Measurements from ENCODE around the gene SCNN1B. TPM values are rescaled to one million over a fixed set of nuclear protein-coding genes. Genes with fewer than 3 reads are reported as not detected.

Gene SCNN1B
- polyA plus RNA-seq, 1 experiment = not detected

DNA sequence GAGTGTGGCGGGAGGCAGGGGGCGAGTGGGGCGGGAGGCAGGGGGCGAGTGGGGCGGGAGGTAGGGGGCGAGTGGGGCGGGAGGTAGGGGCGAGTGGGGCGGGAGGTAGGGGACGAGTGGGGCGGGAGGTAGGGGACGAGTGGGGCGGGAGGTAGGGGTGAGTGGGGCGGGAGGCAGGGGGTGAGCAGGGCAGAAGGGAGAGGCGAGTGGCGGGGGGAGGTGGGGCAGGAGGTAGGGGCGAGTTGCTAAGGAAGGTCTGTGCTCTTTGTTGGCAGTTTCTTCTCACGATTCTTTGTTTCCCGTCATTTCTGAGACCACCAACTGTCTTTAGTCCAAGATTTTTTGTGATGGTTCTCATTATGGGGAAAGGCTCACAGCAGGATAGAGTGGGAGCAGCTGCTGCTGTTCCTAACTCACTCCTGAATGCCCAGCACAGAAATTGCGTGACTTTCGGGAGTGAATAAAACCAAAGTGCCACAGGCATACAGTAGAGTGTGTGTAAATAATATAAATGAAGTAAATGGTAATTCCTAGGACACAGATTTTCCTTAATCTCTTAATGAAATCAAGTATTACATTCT, 106.2 kb downstream of the SCNN1B start:
- TF ChIP-seq, protein P1, sequence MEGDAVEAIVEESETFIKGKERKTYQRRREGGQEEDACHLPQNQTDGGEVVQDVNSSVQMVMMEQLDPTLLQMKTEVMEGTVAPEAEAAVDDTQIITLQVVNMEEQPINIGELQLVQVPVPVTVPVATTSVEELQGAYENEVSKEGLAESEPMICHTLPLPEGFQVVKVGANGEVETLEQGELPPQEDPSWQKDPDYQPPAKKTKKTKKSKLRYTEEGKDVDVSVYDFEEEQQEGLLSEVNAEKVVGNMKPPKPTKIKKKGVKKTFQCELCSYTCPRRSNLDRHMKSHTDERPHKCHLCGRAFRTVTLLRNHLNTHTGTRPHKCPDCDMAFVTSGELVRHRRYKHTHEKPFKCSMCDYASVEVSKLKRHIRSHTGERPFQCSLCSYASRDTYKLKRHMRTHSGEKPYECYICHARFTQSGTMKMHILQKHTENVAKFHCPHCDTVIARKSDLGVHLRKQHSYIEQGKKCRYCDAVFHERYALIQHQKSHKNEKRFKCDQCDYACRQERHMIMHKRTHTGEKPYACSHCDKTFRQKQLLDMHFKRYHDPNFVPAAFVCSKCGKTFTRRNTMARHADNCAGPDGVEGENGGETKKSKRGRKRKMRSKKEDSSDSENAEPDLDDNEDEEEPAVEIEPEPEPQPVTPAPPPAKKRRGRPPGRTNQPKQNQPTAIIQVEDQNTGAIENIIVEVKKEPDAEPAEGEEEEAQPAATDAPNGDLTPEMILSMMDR (IDR thresholded peaks at IDR 0.05; ENCODE audit: low read depth, low read length) = no peak

DNA sequence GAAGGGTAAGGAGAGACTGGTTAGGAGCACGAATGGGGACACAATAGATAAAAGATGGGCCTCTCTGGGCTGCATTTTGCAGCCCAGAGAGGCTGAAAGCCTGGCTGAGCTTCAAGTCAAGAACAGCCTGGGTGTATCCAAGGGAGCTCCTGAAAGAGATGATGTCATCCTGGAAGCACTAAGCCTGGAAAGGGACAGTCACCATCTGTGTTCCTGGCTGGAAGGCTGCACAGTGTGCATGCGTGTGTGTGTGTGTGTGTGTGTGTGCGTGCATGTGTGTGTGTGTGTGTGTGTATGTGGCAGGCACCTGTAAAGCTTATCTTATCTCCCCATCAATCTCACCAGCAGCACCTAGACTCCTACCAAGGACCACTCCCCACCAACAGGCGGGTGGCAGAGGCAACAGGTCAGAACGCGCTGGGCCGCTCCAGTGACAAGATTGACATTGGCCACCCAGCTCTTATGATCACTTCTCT, 106.8 kb downstream of the SCNN1B start:
- CTCF ChIA-PET = interaction anchor here (4.6 kb wide), 1 partner anchor 26 kb away, joined by 24 read pairs; no protein-coding TSS in a partner anchor
- no peak for DNase-seq (ENCODE audit: low read depth, low spot score)
- TF ChIP-seq, protein P1 (IDR thresholded peaks at IDR 0.05; ENCODE audit: low read depth, low read length) = no peak
- H3K4me3 ChIP-seq (ENCODE audit: low read depth, low read length) = no peak overlapping the region
- no peak overlapping the region for H3K27ac ChIP-seq (ENCODE audit: low read depth, low read length)
- no peaks in the 10 kb centered on the region for H3K9me3 ChIP-seq (ENCODE audit: control insufficient read depth, insufficient read depth, low read length)
- no peaks in the 10 kb centered on the region for H3K27me3 ChIP-seq (ENCODE audit: control insufficient read depth, insufficient read depth, low read length)
- POLR2A ChIA-PET = no interaction called here

More for the DNA sequence above, 106.2 kb downstream of the SCNN1B start:
- no peak for DNase-seq (ENCODE audit: low read depth, low spot score)
- CTCF ChIA-PET = interaction anchor here (4.6 kb wide), 1 partner anchor 26 kb away, joined by 24 read pairs; no protein-coding TSS in a partner anchor
- Histone ChIP-seq H3K27ac (ENCODE audit: low read depth, low read length) (no peak overlapping the region), H3K9me3 (ENCODE audit: control insufficient read depth, insufficient read depth, low read length) (no peaks in the 10 kb centered on the region), H3K4me3 (ENCODE audit: low read depth, low read length) (no peak overlapping the region), H3K27me3 (ENCODE audit: control insufficient read depth, insufficient read depth, low read length) (no peaks in the 10 kb centered on the region)
- POLR2A ChIA-PET = no interaction called here

DNA sequence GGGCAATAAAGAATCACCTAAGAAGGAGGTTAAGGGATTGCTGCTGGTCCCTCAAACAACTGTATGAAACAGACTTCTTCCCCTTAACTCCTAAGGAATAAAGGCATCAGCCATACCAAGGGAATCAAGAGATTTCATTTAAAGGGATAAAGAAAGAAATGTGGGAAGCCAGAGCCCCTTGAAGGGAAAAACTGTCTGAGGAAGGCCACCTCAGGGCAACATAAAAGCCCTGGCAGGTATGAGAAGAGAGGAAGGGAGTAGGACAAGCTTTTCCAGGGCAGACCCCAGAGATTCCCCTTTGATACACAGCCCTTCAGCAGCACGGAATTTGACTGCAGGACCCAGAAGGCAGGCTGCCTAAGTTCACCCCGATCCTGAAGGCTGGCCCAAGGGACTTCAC, 107.4 kb downstream of the SCNN1B start:
- Histone ChIP-seq H3K9me3 (ENCODE audit: control insufficient read depth, insufficient read depth, low read length) (no peaks in the 10 kb centered on the region), H3K27me3 (ENCODE audit: control insufficient read depth, insufficient read depth, low read length) (no peaks in the 10 kb centered on the region), H3K4me3 (ENCODE audit: low read depth, low read length) (no peak overlapping the region), H3K27ac (ENCODE audit: low read depth, low read length) (no peak overlapping the region)
- POLR2A ChIA-PET = interaction anchor here (1.3 kb wide), 1 partner anchor 14 kb away, joined by 4 read pairs; no protein-coding TSS in a partner anchor
- DNase-seq (ENCODE audit: low read depth, low spot score) = no peak
- CTCF ChIA-PET = interaction anchor here (4.6 kb wide), 1 partner anchor 25 kb away, joined by 24 read pairs; no protein-coding TSS in a partner anchor
- TF ChIP-seq, protein P1 (IDR thresholded peaks at IDR 0.05; ENCODE audit: low read depth, low read length) = no peak

DNA sequence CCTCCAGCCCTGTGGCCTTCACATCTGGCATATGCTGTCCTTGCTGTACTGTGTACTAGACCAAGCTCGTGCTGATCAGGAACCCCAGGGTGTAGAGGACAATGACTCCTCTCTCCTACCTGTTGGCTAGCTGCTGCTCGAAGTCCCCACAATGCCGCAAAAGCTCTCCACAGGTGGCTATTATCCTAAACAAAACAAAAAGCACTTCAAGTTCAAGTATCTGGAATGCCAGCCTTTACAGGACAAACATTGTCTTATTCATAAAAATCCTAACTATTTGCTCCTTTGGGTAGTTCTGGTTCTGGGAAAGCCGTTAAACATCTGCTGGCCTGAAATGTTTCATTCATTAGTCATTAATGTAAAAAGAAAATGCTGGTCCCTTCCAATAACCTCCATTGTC, 108.1 kb downstream of the SCNN1B start:
- H3K27me3 ChIP-seq (ENCODE audit: control insufficient read depth, insufficient read depth, low read length) = no peaks in the 10 kb centered on the region
- TF ChIP-seq, protein P1 (IDR thresholded peaks at IDR 0.05; ENCODE audit: low read depth, low read length) = no peak
- H3K9me3 ChIP-seq (ENCODE audit: control insufficient read depth, insufficient read depth, low read length) = no peaks in the 10 kb centered on the region
- no peak overlapping the region for H3K4me3 ChIP-seq (ENCODE audit: low read depth, low read length)
- no peak for DNase-seq (ENCODE audit: low read depth, low spot score)
- CTCF ChIA-PET = interaction anchor here (0.5 to 4.6 kb wide), 2 partner anchors 24 to 252 kb away, joined by 3 to 24 read pairs; no protein-coding TSS in a partner anchor
- POLR2A ChIA-PET = interaction anchor here (1.3 kb wide), 1 partner anchor 13 kb away, joined by 4 read pairs; no protein-coding TSS in a partner anchor
- no peak overlapping the region for H3K27ac ChIP-seq (ENCODE audit: low read depth, low read length)

DNA sequence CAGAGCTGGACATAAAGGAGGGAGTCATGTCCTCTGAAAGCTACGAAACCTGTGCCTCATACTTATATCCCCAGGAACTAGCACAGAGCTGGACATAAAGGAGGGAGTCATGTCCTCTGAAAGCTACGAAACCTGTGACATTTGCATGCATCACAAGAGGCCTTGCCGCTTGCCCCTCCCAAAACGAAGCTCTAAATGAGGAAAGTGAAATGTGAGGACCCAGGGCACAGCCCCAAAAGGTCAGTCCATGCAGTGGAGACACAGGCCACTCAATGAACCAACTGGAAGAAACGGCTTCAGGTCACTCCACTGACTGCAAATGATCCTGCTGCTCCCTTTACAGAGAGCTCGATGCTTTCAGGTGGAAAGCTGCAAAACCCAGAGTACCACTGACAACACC, 112.6 kb downstream of the SCNN1B start:
- TF ChIP-seq, protein P1 (IDR thresholded peaks at IDR 0.05; ENCODE audit: low read depth, low read length) = no peak
- ChIA-PET CTCF (interaction anchor here (0.8 to 6.1 kb wide), 2 partner anchors 10 to 20 kb away, joined by 3 to 39 read pairs; no protein-coding TSS in a partner anchor), POLR2A (interaction anchor here (1.1 kb wide), 1 partner anchor 9 kb away, joined by 3 read pairs; no protein-coding TSS in a partner anchor)
- H3K9me3 ChIP-seq (ENCODE audit: control insufficient read depth, insufficient read depth, low read length) = no peaks in the 10 kb centered on the region
- no peak overlapping the region for H3K4me3 ChIP-seq (ENCODE audit: low read depth, low read length)
- no peaks in the 10 kb centered on the region for H3K27me3 ChIP-seq (ENCODE audit: control insufficient read depth, insufficient read depth, low read length)
- DNase-seq (ENCODE audit: low read depth, low spot score) = no peak
- H3K27ac ChIP-seq (ENCODE audit: low read depth, low read length) = no peak overlapping the region
